ENCODE results near the gene NUP50. TPM values are rescaled to one million over a fixed set of nuclear protein-coding genes. Genes with fewer than 3 reads are reported as not detected.

Gene NUP50
- total RNA-seq, 1 donor from 2014 or later: 44.1 TPM

- no peaks in the 10 kb centered on the region for H3K9me3 Mint-ChIP-seq (ENCODE audit: unreplicated experiment)
- no peak overlapping the region for H3K27ac Mint-ChIP-seq (ENCODE audit: unreplicated experiment)
- no peak for DNase-seq (ENCODE audit: extremely low spot score, unreplicated experiment)
- no peak overlapping the region for H3K4me3 Mint-ChIP-seq (ENCODE audit: unreplicated experiment)
- peaks cover 32% of the 10 kb centered on the region for H3K36me3 Mint-ChIP-seq (ENCODE audit: unreplicated experiment)
- no peaks in the 10 kb centered on the region for H3K27me3 Mint-ChIP-seq (ENCODE audit: unreplicated experiment)
- no peak for TF ChIP-seq CTCF (IDR thresholded peaks at IDR 0.05)
- peaks cover 27% of the 10 kb centered on the region for H3K4me1 Mint-ChIP-seq (ENCODE audit: unreplicated experiment)
Measured at GRCh38 chr22:45166932-45167331, 3.2 kb downstream of the NUP50 start.

DNA sequence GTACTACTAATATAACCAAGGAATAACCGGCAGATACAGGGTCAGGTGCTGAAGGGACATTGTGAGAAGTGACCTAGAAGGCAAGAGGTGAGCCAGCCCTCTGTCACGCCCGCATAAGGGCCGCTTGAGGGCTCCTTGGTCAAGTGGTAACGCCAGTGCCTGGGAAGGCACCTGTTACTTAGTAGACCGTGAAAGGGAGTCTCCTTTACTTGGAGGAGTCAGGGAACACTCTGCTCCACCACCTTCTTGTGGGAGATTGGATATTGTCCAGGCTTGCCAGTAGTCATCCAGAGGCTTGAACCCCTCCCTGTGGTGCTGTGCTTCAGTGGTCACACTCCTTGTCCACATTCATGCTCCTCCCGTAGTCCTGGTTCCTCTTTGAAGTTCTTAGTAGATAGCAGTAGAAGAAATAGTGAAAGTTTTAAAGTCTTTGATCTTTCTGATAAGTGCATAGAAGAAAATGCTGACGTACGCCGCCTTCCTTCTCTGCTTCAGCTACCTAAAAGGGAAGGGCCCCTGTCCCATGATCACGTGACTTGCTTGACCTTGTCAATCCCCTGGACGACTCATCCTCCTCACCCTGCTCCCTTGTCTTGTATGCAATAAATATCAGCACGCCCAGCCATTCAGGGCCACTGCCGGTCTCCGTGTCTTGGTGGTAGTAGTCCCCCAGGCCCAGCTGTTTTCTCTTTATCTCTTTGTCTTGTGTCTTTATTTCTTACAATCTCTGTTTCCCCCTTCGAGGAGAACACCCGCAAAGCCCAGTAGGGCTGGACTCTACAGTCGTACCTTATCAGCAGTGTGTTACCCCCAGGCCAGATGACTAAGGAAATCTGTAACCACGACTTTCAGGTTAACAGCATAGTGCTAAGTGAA lies 6.1 kb downstream of the NUP50 start:
- H3K36me3 Mint-ChIP-seq (ENCODE audit: unreplicated experiment): peaks cover 49% of the 10 kb centered on the region
- DNase-seq (ENCODE audit: extremely low spot score, unreplicated experiment): no peak
- no peak overlapping the region for H3K4me3 Mint-ChIP-seq (ENCODE audit: unreplicated experiment)
- H3K27ac Mint-ChIP-seq (ENCODE audit: unreplicated experiment): no peak overlapping the region
- H3K4me1 Mint-ChIP-seq (ENCODE audit: unreplicated experiment): peaks cover 13% of the 10 kb centered on the region
- no peaks in the 10 kb centered on the region for H3K9me3 Mint-ChIP-seq (ENCODE audit: unreplicated experiment)
- no peaks in the 10 kb centered on the region for H3K27me3 Mint-ChIP-seq (ENCODE audit: unreplicated experiment)
- TF ChIP-seq CTCF (IDR thresholded peaks at IDR 0.05): no peak

DNA sequence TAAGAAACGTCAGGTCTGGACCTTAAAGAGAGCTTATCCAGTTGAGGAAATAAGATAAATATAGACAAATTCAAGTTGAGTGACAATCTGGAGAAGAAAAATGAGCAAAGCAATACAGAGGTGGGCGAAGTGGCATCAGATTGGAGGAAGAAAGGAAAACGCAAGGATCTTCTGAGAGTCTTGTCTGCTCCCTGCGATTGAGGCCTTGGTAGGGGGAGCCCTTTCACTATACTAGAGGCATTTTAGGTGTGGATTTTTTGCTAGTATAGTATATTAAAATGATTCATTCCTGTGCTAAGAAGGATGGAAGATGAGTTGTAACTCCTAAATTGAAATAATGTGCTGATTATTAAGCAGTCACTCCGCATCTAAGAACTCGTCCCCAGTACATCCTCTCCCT lies 8.1 kb downstream of the NUP50 start:
- no peaks in the 10 kb centered on the region for H3K4me1 Mint-ChIP-seq (ENCODE audit: unreplicated experiment)

DNA sequence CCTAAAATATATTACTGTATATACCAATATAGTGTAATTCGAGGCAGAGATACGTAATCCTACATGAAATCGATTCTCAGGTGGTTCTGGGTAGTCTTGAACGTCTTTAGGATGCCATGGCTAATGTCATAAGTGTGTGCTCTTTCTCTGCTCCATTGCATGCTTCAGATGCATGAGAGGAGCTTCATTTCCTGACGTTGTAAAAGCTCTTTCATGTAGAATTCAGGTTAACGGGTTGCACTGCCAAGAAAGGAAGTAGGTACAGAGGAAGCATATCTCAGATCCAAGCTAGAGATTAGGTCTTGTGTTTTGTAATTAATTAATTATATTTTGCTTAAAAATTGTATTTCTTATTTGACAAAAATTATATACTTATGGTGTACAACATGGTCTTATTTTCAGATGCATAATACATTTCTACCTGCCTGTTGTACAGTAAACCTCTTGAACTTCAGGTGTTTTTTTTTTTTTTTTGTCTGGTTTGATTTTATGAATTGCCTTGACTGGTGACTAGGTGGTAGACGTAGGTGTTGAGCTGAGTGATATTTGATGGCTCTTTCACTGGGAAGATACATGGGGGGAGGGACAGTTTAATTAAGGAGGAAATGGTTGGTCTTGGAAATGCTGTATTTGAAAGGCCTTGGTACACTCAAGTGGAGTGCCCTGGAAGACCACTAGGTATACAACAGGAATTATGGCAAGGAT lies 9.3 kb downstream of the NUP50 start:
- H3K27me3 Mint-ChIP-seq (ENCODE audit: unreplicated experiment): no peaks in the 10 kb centered on the region
- no peak for TF ChIP-seq CTCF (IDR thresholded peaks at IDR 0.05)
- DNase-seq (ENCODE audit: extremely low spot score, unreplicated experiment): no peak
- H3K4me3 Mint-ChIP-seq (ENCODE audit: unreplicated experiment): no peak overlapping the region
- H3K27ac Mint-ChIP-seq (ENCODE audit: unreplicated experiment): no peak overlapping the region
- H3K36me3 Mint-ChIP-seq (ENCODE audit: unreplicated experiment): peaks cover 63% of the 10 kb centered on the region
- H3K4me1 Mint-ChIP-seq (ENCODE audit: unreplicated experiment): no peaks in the 10 kb centered on the region
- H3K9me3 Mint-ChIP-seq (ENCODE audit: unreplicated experiment): no peaks in the 10 kb centered on the region

More for the DNA sequence above, 8.1 kb downstream of the NUP50 start:
- H3K27me3 Mint-ChIP-seq (ENCODE audit: unreplicated experiment): no peaks in the 10 kb centered on the region
- TF ChIP-seq CTCF (IDR thresholded peaks at IDR 0.05): no peak
- H3K9me3 Mint-ChIP-seq (ENCODE audit: unreplicated experiment): no peaks in the 10 kb centered on the region
- H3K36me3 Mint-ChIP-seq (ENCODE audit: unreplicated experiment): peaks cover 63% of the 10 kb centered on the region
- H3K4me3 Mint-ChIP-seq (ENCODE audit: unreplicated experiment): no peak overlapping the region
- DNase-seq (ENCODE audit: extremely low spot score, unreplicated experiment): no peak
- no peak overlapping the region for H3K27ac Mint-ChIP-seq (ENCODE audit: unreplicated experiment)
